H1 (cell line): ENCODE measurements around the gene RAB22A. TPM values are rescaled to one million over a fixed set of nuclear protein-coding genes. Genes with fewer than 3 reads are reported as not detected.

Source experiments
- CTCF ChIA-PET: fragments of 300-600 bp; sonication (Branson Sonifier 250); formaldehyde crosslinking; loops from one replicate; lab custom pipeline; 2021; ENCODE audit not compliant: partially characterized antibody; lab: Charles Lee
- POLR2A ChIA-PET: fragments of 300-600 bp; sonication (Branson Sonifier 250); formaldehyde crosslinking; loops from one replicate; lab custom pipeline; 2021; ENCODE audit warnings: inconsistent platforms; ENCODE audit not compliant: partially characterized antibody; lab: Charles Lee
- DNase-seq, 2 experiments: peaks; one replicate each; pipeline versions ENCODE4 v3.0.0 to v3.0.0-alpha.2; 2010 to 2022; ENCODE audit warnings: low spot score in 2 of 2, low read depth in 1 of 2, mixed read lengths in 1 of 2
- FAIRE-seq: peaks from 2 replicates; lab custom pipeline; 2011; peaks lifted over from hg19 to GRCh38; lab: Jason Lieb, UNC
- H2AFZ ChIP-seq: 2 replicates; pipeline ENCODE4 v1.8.1; 2012; ENCODE audit warnings: low read length, inconsistent platforms
- H2AK5ac ChIP-seq: 2 replicates; pipeline ENCODE4 v1.6.1; 2013; ENCODE audit warnings: low read depth, low read length
- H2BK120ac ChIP-seq: replicated peaks from 2 replicates; pipeline ENCODE3; 2013; ENCODE audit warnings: low read depth, low read length, inconsistent platforms
- H2BK12ac ChIP-seq: 2 replicates; pipeline ENCODE4 v1.6.1; 2013; ENCODE audit warnings: low read depth, low read length
- H2BK15ac ChIP-seq: 2 replicates; pipeline ENCODE4 v1.6.1; 2013; ENCODE audit warnings: low read length
- H2BK20ac ChIP-seq: 2 replicates; pipeline ENCODE4 v1.6.1; 2013; ENCODE audit warnings: low read length
- H2BK5ac ChIP-seq: 2 replicates; pipeline ENCODE4 v1.6.1; 2013; ENCODE audit warnings: low read depth, low read length
- H3K14ac ChIP-seq: 2 replicates; pipeline ENCODE4 v1.6.1; 2013; ENCODE audit warnings: inconsistent platforms; ENCODE audit not compliant: insufficient read length
- H3K18ac ChIP-seq: 2 replicates; pipeline ENCODE4 v1.6.1; 2013; ENCODE audit warnings: low read length; ENCODE audit errors: extremely low read depth
- H3K23ac ChIP-seq: 2 replicates; pipeline ENCODE4 v1.6.1; 2013; ENCODE audit warnings: inconsistent platforms; ENCODE audit not compliant: insufficient read length
- H3K23me2 ChIP-seq: 2 replicates; pipeline ENCODE4 v1.6.1; 2013; ENCODE audit warnings: low read depth, low read length
- H3K27ac ChIP-seq: 2 replicates; pipeline ENCODE4 v1.6.1; 2011; ENCODE audit warnings: low read depth, low read length, inconsistent platforms
- H3K27me3 ChIP-seq, 4 experiments: replicated peaks in 1 of 4; 1 replicate in 1 of 4; 2 replicates in 3 of 4; pipeline versions ENCODE4 v1.6.1 to v1.8.1; 2011 to 2013; ENCODE audit warnings: low read length in 3 of 4, mild to moderate bottlenecking in 3 of 4, inconsistent platforms in 2 of 4, mixed read lengths in 2 of 4, moderate library complexity in 1 of 4; ENCODE audit not compliant: control insufficient read depth in 3 of 4, insufficient read depth in 3 of 4; ENCODE audit errors: extremely low read depth in 1 of 4
- H3K36me3 ChIP-seq, 4 experiments: 2 replicates each; pipeline versions ENCODE4 v1.6.1 to v1.8.1; 2011 to 2013; ENCODE audit warnings: mild to moderate bottlenecking in 4 of 4, low read length in 3 of 4, moderate library complexity in 2 of 4, control low read depth in 1 of 4, inconsistent platforms in 1 of 4; ENCODE audit not compliant: insufficient read depth in 4 of 4, control insufficient read depth in 2 of 4
- H3K4ac ChIP-seq: replicated peaks from 2 replicates; pipeline ENCODE3; 2013; ENCODE audit warnings: low read length, low read depth, mixed read lengths, inconsistent platforms; ENCODE audit not compliant: insufficient read length
- H3K4me1 ChIP-seq, 4 experiments: replicated peaks in 1 of 4; 1 replicate in 1 of 4; 2 replicates in 3 of 4; pipeline versions ENCODE4 v1.6.1 to v1.8.1; 2011 to 2013; ENCODE audit warnings: low read length in 3 of 4, inconsistent platforms in 2 of 4, mixed read lengths in 1 of 4; ENCODE audit not compliant: insufficient read depth in 4 of 4, control insufficient read depth in 3 of 4
- H3K4me2 ChIP-seq, 2 experiments: 2 replicates each; pipeline versions ENCODE4 v1.6.1 to v1.8.1; 2011 to 2013; ENCODE audit warnings: low read depth in 2 of 2, low read length in 2 of 2, control low read depth in 1 of 2, inconsistent platforms in 1 of 2, mild to moderate bottlenecking in 1 of 2; ENCODE audit not compliant: insufficient read depth in 1 of 2
- H3K4me3 ChIP-seq, 4 experiments: fragments of 200-600, 300-600 bp in 1 of 4; sonication (generic), shearing (Covaris generic), sonication (Bioruptor Twin) in 1 of 4; 2 replicates each; pipeline versions ENCODE4 v1.5.1 to v1.8.1; 2011 to 2016; ENCODE audit warnings: low read length in 4 of 4, low read depth in 3 of 4, control low read depth in 2 of 4, inconsistent platforms in 2 of 4, mild to moderate bottlenecking in 2 of 4, mixed read lengths in 1 of 4, moderate library complexity in 1 of 4; ENCODE audit not compliant: insufficient read depth in 2 of 4; ENCODE audit errors: extremely low read depth in 1 of 4
- H3K56ac ChIP-seq: replicated peaks from 2 replicates; pipeline ENCODE3; 2013; ENCODE audit warnings: low read depth, mild to moderate bottlenecking, mixed read lengths, low read length, inconsistent platforms; ENCODE audit not compliant: insufficient read length
- H3K79me1 ChIP-seq: 2 replicates; pipeline ENCODE4 v1.6.1; 2013; ENCODE audit warnings: low read depth, low read length, control low read depth
- H3K79me2 ChIP-seq, 2 experiments: 2 replicates each; pipeline versions ENCODE4 v1.6.1 to v1.8.1; 2012 to 2013; ENCODE audit warnings: low read length in 2 of 2, mild to moderate bottlenecking in 2 of 2, inconsistent platforms in 1 of 2; ENCODE audit not compliant: insufficient read depth in 2 of 2, control insufficient read depth in 1 of 2
- H3K9ac ChIP-seq, 4 experiments: replicated peaks in 1 of 4; 1 replicate in 1 of 4; 2 replicates in 3 of 4; pipeline versions ENCODE4 v1.6.1 to v1.8.1; 2011 to 2013; ENCODE audit warnings: low read depth in 3 of 4, low read length in 3 of 4, control low read depth in 2 of 4, mild to moderate bottlenecking in 2 of 4, moderate library complexity in 2 of 4, inconsistent platforms in 1 of 4; ENCODE audit errors: extremely low read depth in 1 of 4
- H3K9me3 ChIP-seq, 2 experiments: 2 replicates each; pipeline versions ENCODE4 v1.6.1 to v1.8.1; 2012 to 2013; ENCODE audit warnings: mild to moderate bottlenecking in 2 of 2, moderate library complexity in 2 of 2, control low read depth in 1 of 2, inconsistent platforms in 1 of 2, low read depth in 1 of 2, low read length in 1 of 2, mixed read lengths in 1 of 2; ENCODE audit not compliant: insufficient read depth in 2 of 2
- H4K20me1 ChIP-seq, 2 experiments: replicated peaks in 1 of 2; 2 replicates each; pipeline versions ENCODE3 to v1.8.1; 2011 to 2013; ENCODE audit warnings: inconsistent platforms in 2 of 2, low read length in 2 of 2, mild to moderate bottlenecking in 1 of 2; ENCODE audit not compliant: insufficient read depth in 2 of 2, control insufficient read depth in 1 of 2
- H4K5ac ChIP-seq: 2 replicates; pipeline ENCODE4 v1.6.1; 2013; ENCODE audit warnings: low read length, low read depth, mixed read lengths, inconsistent platforms; ENCODE audit not compliant: insufficient read length
- H4K8ac ChIP-seq: 2 replicates; pipeline ENCODE4 v1.8.0; 2013; ENCODE audit warnings: mild to moderate bottlenecking, moderate library complexity, low read length, inconsistent platforms; ENCODE audit not compliant: insufficient read depth; ENCODE audit errors: extremely low read depth
- H4K91ac ChIP-seq: replicated peaks from 2 replicates; pipeline ENCODE3; 2013; ENCODE audit warnings: low read length, mixed read lengths, inconsistent platforms; ENCODE audit not compliant: insufficient read length
- BRCA1 ChIP-seq: IDR thresholded peaks from 2 replicates; pipeline ENCODE4 v1.6.1; 2012; ENCODE audit warnings: low read depth, low read length, improper control_type of control experiment
- CEBPB ChIP-seq: IDR thresholded peaks from 2 replicates; pipeline ENCODE4 v1.6.1; 2012; ENCODE audit warnings: low read depth, low read length
- EP300 ChIP-seq, 2 experiments: IDR thresholded peaks; 1 replicate in 1 of 2; 2 replicates in 1 of 2; pipeline ENCODE4 v1.6.1; 2011 to 2012; ENCODE audit warnings: low read depth in 2 of 2, low read length in 2 of 2, mild to moderate bottlenecking in 2 of 2, borderline replicate concordance in 1 of 2, inconsistent platforms in 1 of 2, moderate library complexity in 1 of 2
- FOSL1 ChIP-seq: IDR thresholded peaks from 2 replicates; pipeline ENCODE4 v1.6.1; 2011; ENCODE audit warnings: mild to moderate bottlenecking, low read depth, low read length, moderate library complexity; ENCODE audit not compliant: insufficient read depth
- HDAC6 ChIP-seq: IDR thresholded peaks from one replicate; pipeline ENCODE4 v1.7.1; 2012; ENCODE audit warnings: low read depth, mild to moderate bottlenecking, inconsistent platforms, low read length, moderate library complexity
- JUN ChIP-seq: IDR thresholded peaks from 2 replicates; pipeline ENCODE4 v1.6.1; 2011; ENCODE audit warnings: low read depth, mild to moderate bottlenecking, improper control_type of control experiment, low read length
- PHF8 ChIP-seq: fragments of 200-600 bp; sonication (generic); conservative IDR thresholded peaks from 2 replicates; pipeline ENCODE4 v1.7.1; 2012; ENCODE audit warnings: low read depth, mild to moderate bottlenecking, inconsistent platforms, low read length, moderate library complexity
- POLR2AphosphoS5 ChIP-seq: IDR thresholded peaks from 2 replicates; pipeline ENCODE4 v1.6.1; 2011; ENCODE audit warnings: low read depth, low read length
- RFX5 ChIP-seq: IDR thresholded peaks from 2 replicates; pipeline ENCODE4 v1.6.1; 2011; ENCODE audit warnings: low read depth, low read length, improper control_type of control experiment, borderline replicate concordance
- RXRA ChIP-seq: IDR thresholded peaks from 2 replicates; pipeline ENCODE4 v1.6.1; 2011; ENCODE audit warnings: low read depth, mild to moderate bottlenecking, low read length, moderate library complexity; ENCODE audit not compliant: insufficient read depth
- SAP30 ChIP-seq: fragments of 300-600 bp; sonication (generic); IDR thresholded peaks from 2 replicates; pipeline ENCODE4 v1.7.1; 2012; ENCODE audit warnings: low read length, moderate library complexity, mild to moderate bottlenecking, inconsistent platforms; ENCODE audit not compliant: insufficient read depth, insufficient replicate concordance
- SIRT6 ChIP-seq: IDR thresholded peaks from one replicate; pipeline ENCODE4 v1.7.1; 2012; ENCODE audit warnings: low read length, inconsistent platforms
- TEAD4 ChIP-seq: IDR thresholded peaks from 2 replicates; pipeline ENCODE4 v1.6.1; 2012; ENCODE audit warnings: low read depth, low read length, inconsistent platforms, mixed read lengths
- YY1 ChIP-seq: IDR thresholded peaks from 2 replicates; pipeline ENCODE4 v1.6.1; 2011; ENCODE audit warnings: low read depth, mild to moderate bottlenecking, low read length
- polyA plus RNA-seq, 7 experiments: library from polyadenylated mRNA; depleted of rRNA in 3 of 7; stranded (reverse) in 5 of 7; unstranded in 2 of 7; fragments of >200 nt in 5 of 7; fragments of 200-250 nt in 2 of 7; gene quantifications; 1 replicate in 5 of 7; 2 replicates in 1 of 7; 4 replicates in 1 of 7; pipeline versions ENCODE4 v1.2.1 to v1.2.3, GENCODE V29; 2011 to 2013; ENCODE audit warnings: missing spikeins in 2 of 7, mixed read lengths in 2 of 7
- total RNA-seq: library from RNA; stranded (reverse); fragmentation: NEBNext Ultra II Directional; extraction: Animal tissue kit (Norgen Biotek cat#: 25700); gene quantifications from 2 replicates; pipeline ENCODE4 v1.2.1, GENCODE V29; 2021
- TF ChIP-seq, protein P1 (sequence below): IDR thresholded peaks from 2 replicates; pipeline ENCODE4 v1.6.1; 2012; ENCODE audit warnings: inconsistent platforms

Gene RAB22A
- total and polyA plus RNA-seq, 2 of the 8 experiments (the other 6 are each of a cell fraction or from before 2014, with no cell fraction given) = 3.1 to 6.6 TPM

DNA sequence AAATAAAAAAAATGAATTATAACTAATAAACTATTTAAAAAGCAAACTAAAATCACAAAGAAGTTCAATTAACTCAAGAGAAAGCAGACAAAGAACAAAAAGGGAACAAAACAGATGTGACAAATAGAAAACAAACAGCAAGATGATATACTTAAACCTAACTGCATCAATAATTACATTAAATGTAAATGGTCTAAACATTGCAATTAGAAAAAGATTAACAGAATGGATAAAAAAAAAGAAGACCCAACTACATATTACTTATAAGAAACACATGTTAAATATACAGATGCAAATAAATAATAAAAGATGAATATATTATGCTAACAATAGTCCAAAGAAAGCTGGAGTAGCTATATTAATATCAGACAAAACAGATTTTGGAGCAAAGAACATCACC lies 35.1 kb upstream of the RAB22A start:
- H3K27me3 ChIP-seq = no peaks in the 10 kb centered on the region
- H2BK15ac ChIP-seq = no peak overlapping the region
- ChIA-PET CTCF (interaction anchor here (0.7 kb wide), 1 partner anchor 174 kb away, joined by 3 read pairs; no protein-coding TSS in a partner anchor), POLR2A (no interaction called here)
- no peaks in the 10 kb centered on the region; the same call in 1 of the 2 replicates for H3K23me2 ChIP-seq
- H2AK5ac ChIP-seq = no peak overlapping the region
- H3K18ac ChIP-seq = no peak overlapping the region
- no peak overlapping the region for H3K4me3 ChIP-seq
- H2BK12ac ChIP-seq = no peak overlapping the region
- peaks cover 2% of the 10 kb centered on the region; the same call in 1 of the 2 replicates for H3K79me1 ChIP-seq
- no peak overlapping the region for H3K14ac ChIP-seq
- H2BK5ac ChIP-seq = no peak overlapping the region
- H4K8ac ChIP-seq = no peak overlapping the region
- no peak overlapping the region for H2BK120ac ChIP-seq
- no peak overlapping the region for H3K27ac ChIP-seq
- no peak overlapping the region for H3K23ac ChIP-seq
- DNase-seq (no peak), FAIRE-seq (no peak)
- H2BK20ac ChIP-seq = no peak overlapping the region
- no peak overlapping the region for H4K91ac ChIP-seq
- H3K4me1 ChIP-seq = no peaks in the 10 kb centered on the region
- no peaks in the 10 kb centered on the region for H3K36me3 ChIP-seq
- H3K9ac ChIP-seq = no peak overlapping the region
- no peaks in the 10 kb centered on the region for H3K9me3 ChIP-seq
- H3K4ac ChIP-seq = no peak overlapping the region
- H3K4me2 ChIP-seq = no peak overlapping the region
- H4K5ac ChIP-seq = no peak overlapping the region
- H3K56ac ChIP-seq = no peak overlapping the region
- H4K20me1 ChIP-seq = no peaks in the 10 kb centered on the region
- H2AFZ ChIP-seq = no peak overlapping the region
- no peak for TF ChIP-seq RFX5
- no peak for TF ChIP-seq SAP30
- no peak for TF ChIP-seq TEAD4
- no peak for TF ChIP-seq JUN
- no peak for TF ChIP-seq PHF8
- TF ChIP-seq RXRA = no peak
- no peak for TF ChIP-seq SIRT6
- TF ChIP-seq EP300 (IDR thresholded peaks at IDR 0.05; ENCODE audit: borderline replicate concordance in 1 of 2, low read depth in 2 of 2, low read length in 2 of 2) = no peak
- TF ChIP-seq POLR2AphosphoS5 = no peak
- no peak for TF ChIP-seq FOSL1
- TF ChIP-seq, protein P1, sequence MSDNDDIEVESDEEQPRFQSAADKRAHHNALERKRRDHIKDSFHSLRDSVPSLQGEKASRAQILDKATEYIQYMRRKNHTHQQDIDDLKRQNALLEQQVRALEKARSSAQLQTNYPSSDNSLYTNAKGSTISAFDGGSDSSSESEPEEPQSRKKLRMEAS = no peak
- TF ChIP-seq CEBPB = no peak
- TF ChIP-seq HDAC6 = no peak
- TF ChIP-seq YY1 = no peak
- no peak for TF ChIP-seq BRCA1
- 0 out of 4 replicates have a peak, but pooled peaks cover 0 to 3% of the 10 kb centered on the region in 2 experiments for H3K79me2 ChIP-seq
